HepG2 (cell line): Measurements from ENCODE around the gene ZNF443. TPM values are rescaled to one million over a fixed set of nuclear protein-coding genes. Genes with fewer than 3 reads are reported as not detected.

Experiments used
- ATM ChIP-seq: fragments of 450-650 bp; IDR thresholded peaks from 2 replicates; pipeline ENCODE4 v1.7.1; 2017; ENCODE audit warnings: mild to moderate bottlenecking, borderline replicate concordance
- BORCS8-MEF2B ChIP-seq: sonication (generic); formaldehyde crosslinking; IDR thresholded peaks from 2 replicates; pipeline ENCODE4 v1.8.0; 2022; ENCODE audit warnings: mild to moderate bottlenecking, missing genetic modification reagents
- ESRRA ChIP-seq: sonication (generic); formaldehyde crosslinking; IDR thresholded peaks from 2 replicates; pipeline ENCODE4 v1.5.1; 2020; ENCODE audit warnings: mild to moderate bottlenecking, low read depth, missing genetic modification reagents
- FOXA1 ChIP-seq, 2 experiments: fragments of 450-650 bp in 1 of 2; sonication (generic) in 1 of 2; formaldehyde crosslinking in 1 of 2; IDR thresholded peaks; 2 replicates each; pipeline versions ENCODE4 v1.4.0 to v1.6.1; 2016 to 2020; ENCODE audit warnings: missing genetic modification reagents in 1 of 2
- GTF3A ChIP-seq: sonication (generic); formaldehyde crosslinking; conservative IDR thresholded peaks from 2 replicates; pipeline ENCODE4 v1.4.0; 2020; ENCODE audit warnings: mild to moderate bottlenecking, missing genetic modification reagents
- KDM5B ChIP-seq: sonication (generic); formaldehyde crosslinking; IDR thresholded peaks from 2 replicates; pipeline ENCODE4 v1.4.0; 2020; ENCODE audit warnings: missing genetic modification reagents, mild to moderate bottlenecking, borderline replicate concordance
- MEIS1 ChIP-seq: sonication (generic); formaldehyde crosslinking; IDR thresholded peaks from 2 replicates; pipeline ENCODE4 v1.9.0; 2021; ENCODE audit warnings: mild to moderate bottlenecking, missing genetic modification reagents, moderate library complexity, borderline replicate concordance
- NFE2L2 ChIP-seq: fragments of 150-350 bp; IDR thresholded peaks from 2 replicates; pipeline ENCODE4 v1.6.1; 2014; ENCODE audit warnings: low read length
- PITX1 ChIP-seq: sonication (generic); formaldehyde crosslinking; IDR thresholded peaks from 2 replicates; pipeline ENCODE4 v1.5.1; 2020; ENCODE audit warnings: mild to moderate bottlenecking, missing genetic modification reagents
- RBAK ChIP-seq: sonication (generic); formaldehyde crosslinking; IDR thresholded peaks from 2 replicates; pipeline ENCODE4 v1.5.1; 2020; ENCODE audit warnings: mild to moderate bottlenecking, missing genetic modification reagents
- RFXANK ChIP-seq: IDR thresholded peaks from 2 replicates; pipeline ENCODE4 v1.6.1; 2016
- SMC3 ChIP-seq: IDR thresholded peaks from 2 replicates; pipeline ENCODE4 v1.6.1; 2011; ENCODE audit warnings: low read length, improper control_type of control experiment
- SRF ChIP-seq: IDR thresholded peaks from 2 replicates; pipeline ENCODE4 v1.6.1; 2011; ENCODE audit warnings: mild to moderate bottlenecking, low read depth, low read length, moderate library complexity
- YEATS2 ChIP-seq: sonication (generic); formaldehyde crosslinking; IDR thresholded peaks from 2 replicates; pipeline ENCODE4 v1.4.0; 2020; ENCODE audit warnings: missing genetic modification reagents, borderline replicate concordance
- ZBTB7A ChIP-seq: sonication (generic); formaldehyde crosslinking; IDR thresholded peaks from 2 replicates; pipeline ENCODE4 v1.8.0; 2022; ENCODE audit warnings: mild to moderate bottlenecking, missing genetic modification reagents
- ZFX ChIP-seq: sonication (generic); formaldehyde crosslinking; IDR thresholded peaks from 2 replicates; pipeline ENCODE4 v1.4.0; 2020; ENCODE audit warnings: mild to moderate bottlenecking, low read depth, missing genetic modification reagents, moderate library complexity
- ZNF329 ChIP-seq: sonication (generic); formaldehyde crosslinking; IDR thresholded peaks from 2 replicates; pipeline ENCODE4 v1.9.0; 2021; ENCODE audit warnings: low read depth, mild to moderate bottlenecking, missing genetic modification reagents
- ZNF335 ChIP-seq: sonication (generic); formaldehyde crosslinking; IDR thresholded peaks from 2 replicates; pipeline ENCODE4 v1.4.0; 2020; ENCODE audit warnings: missing genetic modification reagents
- ZNF383 ChIP-seq: sonication (generic); formaldehyde crosslinking; IDR thresholded peaks from 2 replicates; pipeline ENCODE4 v1.4.0; 2020; ENCODE audit warnings: missing genetic modification reagents, mild to moderate bottlenecking, borderline replicate concordance
- ZNF557 ChIP-seq: sonication (generic); formaldehyde crosslinking; IDR thresholded peaks from 2 replicates; pipeline ENCODE4 v1.4.0; 2020; ENCODE audit warnings: missing genetic modification reagents
- ZNF619 ChIP-seq: sonication (generic); formaldehyde crosslinking; IDR thresholded peaks from 2 replicates; pipeline ENCODE4 v1.4.0; 2020; ENCODE audit warnings: mild to moderate bottlenecking, missing genetic modification reagents
- ZNF652 ChIP-seq: IDR thresholded peaks from 2 replicates; pipeline ENCODE4 v1.6.1; 2016; ENCODE audit warnings: low read depth, borderline replicate concordance
- ZNF775 ChIP-seq: sonication (generic); formaldehyde crosslinking; IDR thresholded peaks from 2 replicates; pipeline ENCODE4 v1.4.0; 2020; ENCODE audit warnings: missing genetic modification reagents, mild to moderate bottlenecking, moderate library complexity, borderline replicate concordance
- ZNF883 ChIP-seq: sonication (generic); formaldehyde crosslinking; IDR thresholded peaks from 2 replicates; pipeline ENCODE4 v1.5.1; 2020; ENCODE audit warnings: mild to moderate bottlenecking, missing genetic modification reagents; ENCODE audit errors: not compliant biosample characterization
- polyA plus RNA-seq, 8 experiments: library from polyadenylated mRNA; depleted of rRNA in 3 of 8; stranded (reverse) in 7 of 8; unstranded in 1 of 8; fragments of >200 nt; fragmentation: Illumina TruSeq in 4 of 8; extraction: Trizol in 4 of 8; gene quantifications; 2 replicates each; pipeline versions ENCODE4 v1.2.1 to v1.2.3, GENCODE V29; 2011 to 2016; ENCODE audit warnings: low read depth in 4 of 8, missing spikeins in 1 of 8, mixed read lengths in 1 of 8; ENCODE audit not compliant: insufficient read depth in 1 of 8
- total RNA-seq, 5 experiments: library from RNA; depleted of rRNA; stranded (reverse); fragments of >200 nt; fragmentation: Illumina TruSeq; extraction: Trizol; gene quantifications; 2 replicates each; pipeline ENCODE4 v1.2.3, GENCODE V29; 2016; ENCODE audit warnings: low read depth in 1 of 5
- TF ChIP-seq, protein P1 (sequence below): sonication (generic); formaldehyde crosslinking; IDR thresholded peaks from 2 replicates; pipeline ENCODE4 v1.5.1; 2020; ENCODE audit warnings: mild to moderate bottlenecking, missing genetic modification reagents, borderline replicate concordance
- TF ChIP-seq, protein P2 (sequence below): sonication (generic); formaldehyde crosslinking; IDR thresholded peaks from 2 replicates; pipeline ENCODE4 v1.5.0; 2020; ENCODE audit warnings: mild to moderate bottlenecking, missing genetic modification reagents

The ZNF443 gene
- total and polyA plus RNA-seq, 2 of the 13 experiments (the other 11 are each of a cell fraction or from before 2014, with no cell fraction given) = 3.6 to 19.0 TPM

DNA sequence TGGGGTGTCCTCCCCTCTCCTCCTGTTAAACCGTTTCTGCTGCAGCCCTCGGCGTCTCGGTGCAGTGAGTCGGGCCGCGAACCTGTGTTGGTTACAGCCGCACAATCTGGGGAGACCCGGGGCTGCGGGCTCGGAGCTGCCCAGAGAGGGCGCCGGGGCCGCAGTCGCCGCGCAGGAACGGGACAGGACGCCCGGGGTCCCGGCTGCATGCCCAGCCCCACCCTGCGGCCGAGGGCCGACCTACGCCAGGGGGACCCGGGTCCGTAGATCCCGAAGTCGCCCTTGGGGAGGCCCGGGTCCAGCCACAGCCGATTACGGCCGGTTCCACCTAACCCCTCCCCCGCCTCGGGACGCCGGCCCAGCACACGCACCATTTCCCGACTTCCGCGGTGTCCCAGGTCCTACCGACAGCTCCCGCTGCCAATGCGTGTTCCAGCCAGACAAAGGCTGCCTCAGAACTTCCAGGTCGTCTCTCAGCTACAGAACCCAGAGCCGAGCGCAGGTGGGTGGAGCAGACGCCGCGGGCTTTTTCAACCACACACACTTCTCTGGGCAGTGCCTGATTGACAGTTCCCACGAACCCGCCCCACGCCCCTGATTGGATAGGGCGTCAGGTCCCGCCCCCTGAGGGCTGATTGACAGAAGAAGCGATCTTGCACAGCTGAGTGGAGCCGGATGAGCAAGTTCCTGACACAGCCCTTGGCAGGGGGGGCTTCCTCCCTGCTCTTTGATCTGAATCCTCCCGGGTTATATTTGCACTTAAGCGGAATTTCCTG, at the start of gene ZNF443 (continued):
- TF ChIP-seq, protein P1, sequence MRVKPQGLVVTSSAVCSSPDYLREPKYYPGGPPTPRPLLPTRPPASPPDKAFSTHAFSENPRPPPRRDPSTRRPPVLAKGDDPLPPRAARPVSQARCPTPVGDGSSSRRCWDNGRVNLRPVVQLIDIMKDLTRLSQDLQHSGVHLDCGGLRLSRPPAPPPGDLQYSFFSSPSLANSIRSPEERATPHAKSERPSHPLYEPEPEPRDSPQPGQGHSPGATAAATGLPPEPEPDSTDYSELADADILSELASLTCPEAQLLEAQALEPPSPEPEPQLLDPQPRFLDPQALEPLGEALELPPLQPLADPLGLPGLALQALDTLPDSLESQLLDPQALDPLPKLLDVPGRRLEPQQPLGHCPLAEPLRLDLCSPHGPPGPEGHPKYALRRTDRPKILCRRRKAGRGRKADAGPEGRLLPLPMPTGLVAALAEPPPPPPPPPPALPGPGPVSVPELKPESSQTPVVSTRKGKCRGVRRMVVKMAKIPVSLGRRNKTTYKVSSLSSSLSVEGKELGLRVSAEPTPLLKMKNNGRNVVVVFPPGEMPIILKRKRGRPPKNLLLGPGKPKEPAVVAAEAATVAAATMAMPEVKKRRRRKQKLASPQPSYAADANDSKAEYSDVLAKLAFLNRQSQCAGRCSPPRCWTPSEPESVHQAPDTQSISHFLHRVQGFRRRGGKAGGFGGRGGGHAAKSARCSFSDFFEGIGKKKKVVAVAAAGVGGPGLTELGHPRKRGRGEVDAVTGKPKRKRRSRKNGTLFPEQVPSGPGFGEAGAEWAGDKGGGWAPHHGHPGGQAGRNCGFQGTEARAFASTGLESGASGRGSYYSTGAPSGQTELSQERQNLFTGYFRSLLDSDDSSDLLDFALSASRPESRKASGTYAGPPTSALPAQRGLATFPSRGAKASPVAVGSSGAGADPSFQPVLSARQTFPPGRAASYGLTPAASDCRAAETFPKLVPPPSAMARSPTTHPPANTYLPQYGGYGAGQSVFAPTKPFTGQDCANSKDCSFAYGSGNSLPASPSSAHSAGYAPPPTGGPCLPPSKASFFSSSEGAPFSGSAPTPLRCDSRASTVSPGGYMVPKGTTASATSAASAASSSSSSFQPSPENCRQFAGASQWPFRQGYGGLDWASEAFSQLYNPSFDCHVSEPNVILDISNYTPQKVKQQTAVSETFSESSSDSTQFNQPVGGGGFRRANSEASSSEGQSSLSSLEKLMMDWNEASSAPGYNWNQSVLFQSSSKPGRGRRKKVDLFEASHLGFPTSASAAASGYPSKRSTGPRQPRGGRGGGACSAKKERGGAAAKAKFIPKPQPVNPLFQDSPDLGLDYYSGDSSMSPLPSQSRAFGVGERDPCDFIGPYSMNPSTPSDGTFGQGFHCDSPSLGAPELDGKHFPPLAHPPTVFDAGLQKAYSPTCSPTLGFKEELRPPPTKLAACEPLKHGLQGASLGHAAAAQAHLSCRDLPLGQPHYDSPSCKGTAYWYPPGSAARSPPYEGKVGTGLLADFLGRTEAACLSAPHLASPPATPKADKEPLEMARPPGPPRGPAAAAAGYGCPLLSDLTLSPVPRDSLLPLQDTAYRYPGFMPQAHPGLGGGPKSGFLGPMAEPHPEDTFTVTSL (CRISPR knock-in tag) = no peak; the same call in 1 of the 2 replicates
- TF ChIP-seq ZNF329 (no peak), PITX1 (CRISPR knock-in tag) (no peak), RBAK (no peak), ATM (no peak), ZNF652 (CRISPR knock-in tag) (no peak), ZNF775 (CRISPR knock-in tag) (no peak), MEIS1 (CRISPR knock-in tag) (peak; percentile 76), FOXA1 (IDR thresholded peaks at IDR 0.05) (no peak), FOXA1 (CRISPR knock-in tag; IDR thresholded peaks at IDR 0.05) (no peak), ESRRA (no peak), ZNF335 (CRISPR knock-in tag) (no peak), SRF (no peak), RFXANK (CRISPR knock-in tag) (no peak), KDM5B (CRISPR knock-in tag) (no peak), ZNF883 (no peak), ZNF619 (CRISPR knock-in tag) (no peak), SMC3 (no peak), BORCS8-MEF2B (peak; percentile 22; the same call in 1 of the 2 replicates), ZNF557 (CRISPR knock-in tag) (no peak), GTF3A (CRISPR knock-in tag) (no peak), ZBTB7A (CRISPR knock-in tag) (no peak), ZNF383 (no peak), ZFX (CRISPR knock-in tag) (peak; percentile 80), NFE2L2 (no peak), YEATS2 (CRISPR knock-in tag) (no peak)
- TF ChIP-seq, protein P2, sequence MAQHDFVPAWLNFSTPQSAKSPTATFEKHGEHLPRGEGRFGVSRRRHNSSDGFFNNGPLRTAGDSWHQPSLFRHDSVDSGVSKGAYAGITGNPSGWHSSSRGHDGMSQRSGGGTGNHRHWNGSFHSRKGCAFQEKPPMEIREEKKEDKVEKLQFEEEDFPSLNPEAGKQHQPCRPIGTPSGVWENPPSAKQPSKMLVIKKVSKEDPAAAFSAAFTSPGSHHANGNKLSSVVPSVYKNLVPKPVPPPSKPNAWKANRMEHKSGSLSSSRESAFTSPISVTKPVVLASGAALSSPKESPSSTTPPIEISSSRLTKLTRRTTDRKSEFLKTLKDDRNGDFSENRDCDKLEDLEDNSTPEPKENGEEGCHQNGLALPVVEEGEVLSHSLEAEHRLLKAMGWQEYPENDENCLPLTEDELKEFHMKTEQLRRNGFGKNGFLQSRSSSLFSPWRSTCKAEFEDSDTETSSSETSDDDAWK = no peak
